Ureter (tissue), 1 donor: ENCODE results near the gene EPHB6. TPM values are rescaled to one million over a fixed set of nuclear protein-coding genes. Genes with fewer than 3 reads are reported as not detected.

ENCODE experiments used
- DNase-seq: peaks from one replicate; pipeline ENCODE4 v3.0.0-alpha.2; 2020; ENCODE audit warnings: low spot score
- total RNA-seq: library from RNA; stranded (reverse); gene quantifications from one replicate; pipeline ENCODE4 v1.2.4, GENCODE V29; 2023
- donor health status: DM: yes; HTN: yes; CAD: no.

Gene EPHB6
- total RNA-seq, 1 donor from 2014 or later: 55.9 TPM

GRCh38 chr7:142879060-142879459 is 24.2 kb downstream of the EPHB6 start:
- no peak for DNase-seq

GRCh38 chr7:142880876-142881505 is 26.1 kb downstream of the EPHB6 start:
- DNase-seq: peak; percentile 46

- peak; percentile 36 for DNase-seq
These were observed 26.9 kb downstream of the EPHB6 start for GRCh38 chr7:142881586-142882337.

DNA sequence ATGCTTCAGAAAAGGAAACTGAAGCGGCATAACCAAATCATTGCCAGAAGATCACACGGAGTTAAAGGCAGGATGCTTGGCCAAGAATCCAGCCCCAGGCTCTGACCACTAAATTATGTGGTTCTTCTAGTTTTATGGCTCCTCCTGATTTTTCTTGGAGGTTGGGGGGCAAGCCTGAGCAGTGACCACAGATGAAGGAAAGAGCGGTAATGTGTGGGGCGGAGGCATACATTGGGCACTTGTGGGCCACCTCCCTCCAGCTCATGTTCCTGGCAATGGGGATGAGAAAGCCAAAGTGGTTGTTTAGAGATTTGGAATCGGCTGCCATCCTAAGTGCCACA is 27.4 kb downstream of the EPHB6 start:
- peak; percentile 36 for DNase-seq

DNA sequence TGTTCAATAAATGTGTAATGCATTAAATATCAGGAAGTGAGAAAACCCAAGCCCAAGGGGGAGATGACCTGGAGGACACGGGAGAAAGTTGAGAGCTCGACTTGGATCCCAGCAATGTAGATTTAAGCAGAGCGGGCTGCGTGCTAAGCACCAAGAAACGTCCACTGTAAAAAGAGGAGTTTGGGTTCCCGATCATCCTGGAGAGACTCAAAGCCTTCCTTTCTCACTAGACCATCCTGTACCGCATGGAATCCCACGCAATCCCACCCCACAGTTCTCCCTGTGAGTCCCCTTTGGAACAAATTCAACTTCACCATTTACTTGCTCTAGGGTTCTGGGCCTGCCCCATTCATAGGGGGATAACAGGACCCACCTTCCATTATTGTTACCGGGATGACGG is 28.3 kb downstream of the EPHB6 start:
- peak; percentile 17 for DNase-seq

- peak; percentile 24 for DNase-seq
These were observed 28.9 kb downstream of the EPHB6 start for GRCh38 chr7:142883571-142884285.

DNA sequence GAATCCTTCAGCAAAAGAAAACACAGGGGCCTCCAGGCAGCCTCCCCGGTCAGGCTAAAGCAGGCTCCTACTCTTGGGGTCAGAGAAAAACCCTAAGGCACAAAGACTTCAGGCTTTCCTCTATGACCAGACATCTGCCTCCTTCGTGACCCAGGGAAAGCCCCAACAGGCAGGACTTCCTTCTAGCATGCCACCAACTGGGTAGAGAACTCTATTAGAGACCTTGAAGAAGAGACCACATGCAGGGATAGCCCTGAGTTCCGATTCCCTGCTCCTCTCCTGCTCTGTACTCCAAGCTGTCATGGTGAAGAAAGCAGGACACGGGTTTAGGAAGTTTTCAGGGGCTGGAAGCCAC is 29.4 kb downstream of the EPHB6 start:
- peak; percentile 15 for DNase-seq

- peak; percentile 65 for DNase-seq
These were observed 30.7 kb downstream of the EPHB6 start, which contains the start of gene TRPV6 for GRCh38 chr7:142885311-142886230. Gene TRPV6, minus strand, starts transcription at chr7:142885745.

DNA sequence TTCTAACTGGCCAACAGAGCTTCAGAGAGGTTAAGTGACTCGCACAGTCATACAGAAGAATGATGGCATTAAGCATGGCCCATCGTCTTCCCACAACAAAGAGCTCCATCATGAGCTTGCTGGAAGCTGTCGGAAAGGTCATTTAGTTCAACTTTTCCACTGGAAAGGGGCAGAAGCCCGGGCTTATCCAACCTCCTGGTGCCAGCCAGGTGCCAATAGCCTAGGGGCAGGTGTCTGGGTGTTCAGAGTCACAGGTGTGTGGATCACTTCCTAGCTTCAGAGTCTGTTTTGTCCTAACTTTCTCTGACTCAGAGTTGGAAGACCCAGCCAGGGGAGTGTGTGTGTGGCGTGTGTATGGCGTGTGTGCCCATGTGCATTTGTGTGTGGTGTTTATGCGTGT is 32.0 kb downstream of the EPHB6 start:
- peak; percentile 22 for DNase-seq

DNA sequence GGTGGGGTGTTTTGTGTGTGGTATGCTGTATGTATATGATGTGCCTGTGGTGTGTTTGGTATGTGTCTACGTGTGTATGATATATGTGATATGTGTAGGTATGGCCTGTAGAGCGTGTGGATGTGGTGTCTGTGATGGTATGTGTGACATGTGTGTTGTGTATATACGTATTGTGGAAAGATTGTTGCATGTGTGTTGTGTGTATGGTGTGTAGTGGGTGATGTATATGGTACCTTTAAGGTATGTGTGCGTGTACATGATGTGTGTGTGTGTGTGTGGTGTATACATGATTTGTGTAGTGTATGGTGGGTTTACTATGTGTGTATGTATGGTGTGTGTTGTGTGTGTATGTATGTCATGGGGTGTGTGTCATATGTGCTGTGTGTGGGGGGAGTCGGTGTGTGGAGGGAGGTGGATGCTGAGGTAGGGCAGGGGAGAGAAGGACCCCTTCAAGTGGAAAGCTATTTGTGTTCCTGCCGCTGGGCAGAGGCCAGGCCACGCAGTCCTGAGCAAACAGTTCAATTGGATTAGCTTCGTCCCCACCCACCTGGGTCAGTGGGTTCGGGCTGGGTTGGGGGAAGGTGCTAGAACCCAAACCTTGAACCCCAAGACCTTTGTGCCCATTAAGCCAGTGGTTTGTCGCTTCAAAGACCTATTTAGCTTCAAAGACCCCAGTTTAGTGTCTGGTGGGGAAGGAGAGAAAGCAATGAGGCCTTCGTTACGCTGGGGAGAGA is 32.6 kb downstream of the EPHB6 start:
- DNase-seq: peak; percentile 17

DNA sequence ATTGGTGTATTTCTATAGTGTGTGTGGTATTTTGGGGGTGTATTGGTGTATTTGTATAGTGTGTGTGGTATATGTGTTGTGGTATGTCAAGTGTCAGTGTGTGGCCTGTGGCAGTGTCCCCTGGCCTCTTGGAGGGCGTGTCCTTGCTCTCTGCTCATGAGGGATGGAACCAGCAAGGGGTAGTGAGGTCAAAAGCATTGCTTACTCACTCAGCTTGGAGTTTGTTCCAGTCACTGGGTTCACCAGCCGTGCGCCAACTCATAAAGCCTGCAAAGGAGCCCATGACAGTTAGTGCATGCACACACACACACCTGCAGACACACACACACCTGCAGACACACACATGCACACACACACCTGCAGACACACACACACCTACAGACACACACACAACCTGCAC is 34.9 kb downstream of the EPHB6 start:
- DNase-seq: peak; percentile 25

GRCh38 chr7:142890874-142891485 is 36.1 kb downstream of the EPHB6 start:
- DNase-seq: peak; percentile 12

- peak; percentile 32 for DNase-seq
These were observed 36.7 kb downstream of the EPHB6 start for GRCh38 chr7:142891490-142892082.

DNA sequence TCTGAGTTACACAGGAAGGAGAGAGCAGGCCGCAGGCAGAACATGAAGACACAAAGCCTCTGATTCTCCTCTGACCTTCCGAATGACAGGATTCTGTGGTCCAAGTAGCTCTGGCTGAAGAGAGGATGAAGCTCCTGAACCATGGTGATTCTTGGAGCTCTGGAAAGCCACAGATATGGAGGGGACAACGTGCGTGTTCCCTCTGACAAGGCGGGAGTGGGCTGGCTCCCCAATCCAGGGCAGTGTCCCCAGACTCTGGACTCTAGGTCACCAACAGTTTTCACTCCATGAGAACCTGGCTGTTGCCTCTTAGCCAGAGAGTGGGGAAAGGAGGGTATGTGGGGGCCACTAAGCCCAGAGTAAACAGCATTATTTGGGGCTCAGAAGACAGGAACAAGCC is 38.1 kb downstream of the EPHB6 start:
- no peak for DNase-seq

GRCh38 chr7:142894112-142894984 is 39.5 kb downstream of the EPHB6 start:
- DNase-seq: peak; percentile 25

DNA sequence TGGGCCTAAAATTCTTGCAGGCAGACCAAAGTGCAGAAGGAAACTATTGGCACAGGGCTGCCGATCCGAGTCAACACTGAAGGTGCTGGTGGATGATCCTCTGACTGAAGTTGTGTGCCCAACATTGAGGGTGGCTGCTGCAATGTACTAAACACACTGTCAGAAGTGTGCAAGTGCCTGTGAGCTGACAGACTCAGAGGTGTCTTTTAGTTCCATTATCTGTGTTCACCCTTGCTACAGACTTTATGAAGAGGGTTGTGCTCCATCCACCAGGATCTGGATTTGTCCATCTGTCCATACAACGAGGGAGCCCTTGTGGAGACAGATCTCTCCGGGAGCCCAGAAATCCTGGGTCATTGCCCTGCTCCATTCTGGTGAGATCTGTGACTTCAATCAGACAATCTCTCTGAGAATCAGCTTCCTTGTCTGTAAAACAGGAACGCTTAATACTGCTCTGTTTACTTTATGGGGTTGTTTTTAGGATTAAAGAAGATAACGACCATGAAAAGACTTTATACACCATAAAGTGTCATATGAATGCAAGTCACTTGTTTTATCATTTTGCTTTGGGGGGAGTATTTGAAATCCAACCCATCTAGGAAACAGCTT is 40.2 kb downstream of the EPHB6 start:
- peak; percentile 35 for DNase-seq

GRCh38 chr7:142896151-142896550 is 41.3 kb downstream of the EPHB6 start:
- DNase-seq: peak; percentile 18

- peak; percentile 10 for DNase-seq
These were observed 42.0 kb downstream of the EPHB6 start for GRCh38 chr7:142896741-142897379.
